Psoas muscle (tissue), 8 donors: ENCODE data around the gene ETS1. TPM values are rescaled to one million over a fixed set of nuclear protein-coding genes. Genes with fewer than 3 reads are reported as not detected.

Experiments used
- ATAC-seq, 4 donors: fragments of 200-7000 bp; cut with Tn5 transposase; one replicate each; pipeline ENCODE4 v1.9.1; 2020; ENCODE audit warnings: moderate library complexity in 3 of 4, mild to moderate bottlenecking in 2 of 4
- DNase-seq, 2 donors: peaks; one replicate each; pipeline ENCODE4 v3.0.0-alpha.2; 2020
- H3K27ac ChIP-seq: fragments of 200-600 bp; one replicate; pipeline ENCODE4 v1.8.0; 2022
- H3K27me3 ChIP-seq, 3 donors: fragments of 200-600 bp in 1 of 3; one replicate each; pipeline versions ENCODE4 v1.6.1 to v1.8.0; 2013 to 2022; ENCODE audit warnings: low read length in 2 of 3, mild to moderate bottlenecking in 2 of 3, moderate library complexity in 1 of 3; ENCODE audit not compliant: insufficient read depth in 3 of 3
- H3K36me3 ChIP-seq, 2 donors: fragments of 200-600 bp in 1 of 2; one replicate each; pipeline versions ENCODE4 v1.6.1 to v1.8.0; 2013 to 2022; ENCODE audit warnings: low read depth in 1 of 2, mild to moderate bottlenecking in 1 of 2, moderate library complexity in 1 of 2; ENCODE audit not compliant: insufficient read depth in 1 of 2
- H3K4me1 ChIP-seq: fragments of 200-600 bp; one replicate; pipeline ENCODE4 v1.8.0; 2022
- H3K4me3 ChIP-seq: fragments of 200-600 bp; one replicate; pipeline ENCODE4 v1.8.0; 2022; ENCODE audit warnings: mild to moderate bottlenecking
- H3K9me3 ChIP-seq: fragments of 200-600 bp; one replicate; pipeline ENCODE4 v1.8.0; 2022
- WGBS, 3 donors: extraction: QIAGEN DNeasy Blood & Tissue Kit; methylation state at CpG; one replicate each; pipeline versions ENCODE4 v1.1.6 to v1.1.7; 2013; 5-methylcytosine and 5-hydroxymethylcytosine counted together
- intact Hi-C, 2 donors: fragments of 100-400 bp; cut with DNase I; formaldehyde crosslinking; loops; one replicate each; pipeline versions ENCODE4 v1.11.0 to v1.14.2; 2022
- polyA plus RNA-seq, 3 donors: library from polyadenylated mRNA; stranded (reverse); fragments of 200-250 nt; gene quantifications; one replicate each; pipeline ENCODE4 v1.2.3, GENCODE V29; 2013
- total RNA-seq, 4 donors: library from RNA; stranded (reverse); fragmentation: NEBNext Ultra II Directional in 2 of 4; extraction: Animal tissue kit (Norgen Biotek cat#: 25700) in 2 of 4; gene quantifications; one replicate each; pipeline versions ENCODE4 v1.2.1 to v1.2.4, GENCODE V29; 2021 to 2023
- TF ChIP-seq, protein P1 (sequence below): fragments of 200-600 bp; IDR thresholded peaks from one replicate; pipeline ENCODE4 v1.8.0; 2022; ENCODE audit warnings: antibody characterized with exemption
- donor health status: healthy with polysubstance abuse.
- donor health status: DM: no; HTN: no; CAD: no; lungs with moderate emphysema.
- donor health status: Bipolar disorder and iron deficiency.
- donor health status: healthy.
- donor health status: DM: yes; HTN: yes; CAD: no.
- donor health status: DM: no; HTN: no; CAD: no.
- donor health status: DM: no; HTN: no; CAD: no.
- donor health status: DM: yes; HTN: yes; CAD: no.

The ETS1 gene
- total and polyA plus RNA-seq, 7 donors, result 8.5 to 32.4 (median 19.3) TPM

DNA sequence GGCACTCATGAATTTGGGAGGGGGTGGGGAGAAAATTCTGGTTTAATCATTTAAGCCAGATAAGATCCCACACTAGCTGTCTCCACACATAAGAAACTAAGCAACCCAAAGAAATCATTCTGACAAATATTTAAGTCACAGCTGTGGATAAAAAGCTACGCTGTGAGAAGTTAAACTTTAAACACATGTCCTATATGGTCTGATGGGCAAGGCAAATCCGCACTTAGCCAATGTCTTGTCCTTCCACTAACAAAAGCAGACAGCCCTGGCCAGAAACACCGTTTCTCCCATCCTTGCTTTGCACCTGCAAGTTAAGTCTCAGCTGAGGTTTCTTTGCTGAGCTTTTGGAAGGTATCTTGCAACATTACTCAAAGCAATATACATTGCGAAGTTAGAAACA is 68.0 kb downstream of the ETS1 start:
- intact Hi-C loops, result no loop called here
- Histone ChIP-seq H3K36me3 (no peaks in the 10 kb centered on the region), H3K4me3 (peak overlapping the region; percentile 88), H3K27me3 (no peaks in the 10 kb centered on the region), H3K27ac (no peak overlapping the region), H3K4me1 (peaks cover 30% of the 10 kb centered on the region), H3K9me3 (no peaks in the 10 kb centered on the region)
- WGBS, 3 donors, result 56 to 64% (median 57%) methylated on average over 4 of the region's 4 CpGs
- TF ChIP-seq, protein P1, sequence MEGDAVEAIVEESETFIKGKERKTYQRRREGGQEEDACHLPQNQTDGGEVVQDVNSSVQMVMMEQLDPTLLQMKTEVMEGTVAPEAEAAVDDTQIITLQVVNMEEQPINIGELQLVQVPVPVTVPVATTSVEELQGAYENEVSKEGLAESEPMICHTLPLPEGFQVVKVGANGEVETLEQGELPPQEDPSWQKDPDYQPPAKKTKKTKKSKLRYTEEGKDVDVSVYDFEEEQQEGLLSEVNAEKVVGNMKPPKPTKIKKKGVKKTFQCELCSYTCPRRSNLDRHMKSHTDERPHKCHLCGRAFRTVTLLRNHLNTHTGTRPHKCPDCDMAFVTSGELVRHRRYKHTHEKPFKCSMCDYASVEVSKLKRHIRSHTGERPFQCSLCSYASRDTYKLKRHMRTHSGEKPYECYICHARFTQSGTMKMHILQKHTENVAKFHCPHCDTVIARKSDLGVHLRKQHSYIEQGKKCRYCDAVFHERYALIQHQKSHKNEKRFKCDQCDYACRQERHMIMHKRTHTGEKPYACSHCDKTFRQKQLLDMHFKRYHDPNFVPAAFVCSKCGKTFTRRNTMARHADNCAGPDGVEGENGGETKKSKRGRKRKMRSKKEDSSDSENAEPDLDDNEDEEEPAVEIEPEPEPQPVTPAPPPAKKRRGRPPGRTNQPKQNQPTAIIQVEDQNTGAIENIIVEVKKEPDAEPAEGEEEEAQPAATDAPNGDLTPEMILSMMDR, result no peak
- no peak for ATAC-seq
- no peak for DNase-seq

GRCh38 chr11:128518493-128519207 is 68.7 kb downstream of the ETS1 start:
- Histone ChIP-seq H3K9me3 (no peaks in the 10 kb centered on the region), H3K36me3 (no peaks in the 10 kb centered on the region), H3K4me1 (peaks cover 35% of the 10 kb centered on the region), H3K4me3 (peak overlapping the region; percentile 88), H3K27me3 (no peaks in the 10 kb centered on the region), H3K27ac (peak overlapping the region; percentile 51)
- intact Hi-C loops, result no loop called here
- WGBS, 3 donors, result 42 to 54% (median 45%) methylated on average over 7 of the region's 7 CpGs
- ATAC-seq (no peak), DNase-seq (no peak)
- TF ChIP-seq, protein P1, result no peak

DNA sequence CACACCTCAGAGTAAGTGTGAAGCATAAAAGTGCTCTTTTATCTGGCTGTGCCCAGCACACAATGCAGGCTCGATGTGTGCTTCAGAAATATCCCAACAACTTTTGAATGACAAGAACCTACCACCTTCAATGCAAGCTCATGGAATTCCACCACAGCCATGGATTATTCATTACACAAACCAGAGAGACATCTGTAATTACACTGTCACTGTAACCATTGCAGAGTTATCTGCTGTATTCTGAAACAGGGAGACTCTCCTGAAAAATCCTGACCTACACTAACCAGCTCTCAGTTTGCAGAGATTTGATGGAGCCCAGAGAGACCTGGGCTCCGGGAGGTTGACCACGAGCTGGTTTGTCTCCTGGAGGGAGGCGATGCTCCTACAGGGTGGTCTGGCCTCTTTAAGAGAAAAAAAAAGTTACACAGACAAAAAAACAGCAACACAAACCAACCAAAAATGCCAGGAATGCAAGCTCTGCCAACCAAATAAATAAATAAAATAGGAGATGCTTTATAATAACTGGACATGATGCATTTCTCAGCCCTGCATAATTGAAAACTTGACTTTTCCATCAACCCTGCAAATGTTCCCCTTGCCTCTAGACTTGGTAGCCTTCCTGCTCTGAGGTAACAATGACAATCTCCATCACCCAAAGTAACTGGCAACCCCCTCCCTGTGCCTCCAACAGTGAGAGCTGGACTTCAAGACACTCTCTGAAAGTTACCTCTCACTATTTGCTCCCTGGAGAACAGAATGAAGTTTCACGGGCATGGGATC is 69.7 kb downstream of the ETS1 start:
- Histone ChIP-seq H3K27ac (no peak overlapping the region), H3K9me3 (no peaks in the 10 kb centered on the region), H3K4me1 (peaks cover 34% of the 10 kb centered on the region), H3K36me3 (peaks cover 0 to 9% of the 10 kb centered on the region in 2 donors), H3K4me3 (peak overlapping the region; percentile 88), H3K27me3 (no peaks in the 10 kb centered on the region)
- WGBS, 3 donors, result 49 to 72% (median 54%) methylated on average over 5 of the region's 5 CpGs
- ATAC-seq (no peak), DNase-seq (no peak)
- intact Hi-C loops, result no loop called here
- TF ChIP-seq, protein P1, result no peak

- 59 to 69% (median 60%) methylated on average over 4 of the region's 4 CpGs for WGBS, 3 donors
- Histone ChIP-seq H3K9me3 (no peaks in the 10 kb centered on the region), H3K36me3 (peaks cover 0 to 9% of the 10 kb centered on the region in 2 donors), H3K4me1 (peaks cover 39% of the 10 kb centered on the region), H3K27ac (no peak overlapping the region), H3K4me3 (peak overlapping the region; percentile 88), H3K27me3 (no peaks in the 10 kb centered on the region)
- DNase-seq, result no peak
- ATAC-seq, result no peak
- intact Hi-C loops, result no loop called here
- TF ChIP-seq, protein P1, result no peak
These were observed 70.5 kb downstream of the ETS1 start for GRCh38 chr11:128516886-128517285.
